Left ventricle myocardium inferior (tissue), 1 donor: ENCODE measurements around the gene FAM78B. TPM values are rescaled to one million over a fixed set of nuclear protein-coding genes. Genes with fewer than 3 reads are reported as not detected.

Source experiments
- DNase-seq: peaks from one replicate; pipeline ENCODE4 v3.0.0-alpha.2; 2020
- H3K27ac ChIP-seq: fragments of 200-600 bp; replicated peaks from 2 replicates; pipeline ENCODE4 v1.8.0; 2021
- H3K27me3 ChIP-seq: fragments of 200-600 bp; 2 replicates; pipeline ENCODE4 v1.8.0; 2021; ENCODE audit warnings: low read depth
- H3K36me3 ChIP-seq: fragments of 200-600 bp; 2 replicates; pipeline ENCODE4 v1.8.0; 2021
- H3K4me1 ChIP-seq: fragments of 200-600 bp; 2 replicates; pipeline ENCODE4 v1.8.0; 2021
- H3K4me3 ChIP-seq: fragments of 200-600 bp; 2 replicates; pipeline ENCODE4 v1.8.0; 2021; ENCODE audit warnings: mild to moderate bottlenecking, moderate library complexity
- H3K9me3 ChIP-seq: fragments of 200-600 bp; replicated peaks from 2 replicates; pipeline ENCODE4 v1.8.0; 2021
- intact Hi-C: fragments of 100-400 bp; cut with micrococcal nuclease; formaldehyde crosslinking; loops from one replicate; pipeline ENCODE4 v1.11.0; 2022
- total RNA-seq: library from RNA; stranded (reverse); fragmentation: NEBNext Ultra II Directional; extraction: Animal tissue kit (Norgen Biotek cat#: 25700); gene quantifications from one replicate; pipeline ENCODE4 v1.2.1, GENCODE V29; 2021
- TF ChIP-seq, protein P1 (sequence below): fragments of 200-600 bp; IDR thresholded peaks from 2 replicates; pipeline ENCODE4 v1.8.0; 2021; ENCODE audit warnings: antibody characterized with exemption, mild to moderate bottlenecking, borderline replicate concordance
- donor health status: DM: no; HTN: yes; CAD: no; lungs with severe emphysema.

Gene FAM78B
- total RNA-seq, 1 donor from 2014 or later: 4.5 TPM

DNA sequence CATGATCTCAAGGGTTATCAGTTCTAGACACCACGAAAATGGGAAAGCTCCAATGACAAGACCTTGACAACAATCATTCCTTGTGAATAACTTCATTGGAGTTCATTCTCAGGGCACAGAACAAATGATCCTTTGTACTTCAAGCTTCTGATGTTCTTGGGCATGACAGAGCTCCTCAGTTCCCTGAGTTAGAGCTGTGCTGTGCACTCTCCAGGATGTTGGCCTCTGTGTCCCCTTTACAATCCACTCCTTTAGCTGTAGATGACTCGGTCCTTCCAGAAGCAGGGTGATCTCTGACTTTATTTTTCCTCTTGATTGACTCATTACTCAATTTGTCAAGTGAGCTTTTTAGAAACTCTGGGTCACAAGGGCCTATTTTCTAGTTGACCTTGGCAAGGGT is 3.9 kb upstream of the FAM78B start:
- no peak for DNase-seq
- intact Hi-C loops: no loop called here
- peaks cover 23% of the 10 kb centered on the region for H3K4me1 ChIP-seq
- H3K4me3 ChIP-seq: no peak overlapping the region
- no peaks in the 10 kb centered on the region for H3K36me3 ChIP-seq
- peaks cover 2% of the 10 kb centered on the region for H3K27me3 ChIP-seq
- no peak overlapping the region for H3K27ac ChIP-seq
- H3K9me3 ChIP-seq: no peaks in the 10 kb centered on the region
- TF ChIP-seq, protein P1, sequence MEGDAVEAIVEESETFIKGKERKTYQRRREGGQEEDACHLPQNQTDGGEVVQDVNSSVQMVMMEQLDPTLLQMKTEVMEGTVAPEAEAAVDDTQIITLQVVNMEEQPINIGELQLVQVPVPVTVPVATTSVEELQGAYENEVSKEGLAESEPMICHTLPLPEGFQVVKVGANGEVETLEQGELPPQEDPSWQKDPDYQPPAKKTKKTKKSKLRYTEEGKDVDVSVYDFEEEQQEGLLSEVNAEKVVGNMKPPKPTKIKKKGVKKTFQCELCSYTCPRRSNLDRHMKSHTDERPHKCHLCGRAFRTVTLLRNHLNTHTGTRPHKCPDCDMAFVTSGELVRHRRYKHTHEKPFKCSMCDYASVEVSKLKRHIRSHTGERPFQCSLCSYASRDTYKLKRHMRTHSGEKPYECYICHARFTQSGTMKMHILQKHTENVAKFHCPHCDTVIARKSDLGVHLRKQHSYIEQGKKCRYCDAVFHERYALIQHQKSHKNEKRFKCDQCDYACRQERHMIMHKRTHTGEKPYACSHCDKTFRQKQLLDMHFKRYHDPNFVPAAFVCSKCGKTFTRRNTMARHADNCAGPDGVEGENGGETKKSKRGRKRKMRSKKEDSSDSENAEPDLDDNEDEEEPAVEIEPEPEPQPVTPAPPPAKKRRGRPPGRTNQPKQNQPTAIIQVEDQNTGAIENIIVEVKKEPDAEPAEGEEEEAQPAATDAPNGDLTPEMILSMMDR: no peak

- Histone ChIP-seq H3K4me3 (no peak overlapping the region), H3K9me3 (no peaks in the 10 kb centered on the region), H3K27me3 (no peaks in the 10 kb centered on the region), H3K36me3 (no peaks in the 10 kb centered on the region), H3K4me1 (peaks cover 29% of the 10 kb centered on the region), H3K27ac (no peak overlapping the region)
- no peak for DNase-seq
- intact Hi-C loops: no loop called here
- TF ChIP-seq, protein P1: no peak
These were observed 3.3 kb upstream of the FAM78B start for GRCh38 chr1:166170075-166170474.

DNA sequence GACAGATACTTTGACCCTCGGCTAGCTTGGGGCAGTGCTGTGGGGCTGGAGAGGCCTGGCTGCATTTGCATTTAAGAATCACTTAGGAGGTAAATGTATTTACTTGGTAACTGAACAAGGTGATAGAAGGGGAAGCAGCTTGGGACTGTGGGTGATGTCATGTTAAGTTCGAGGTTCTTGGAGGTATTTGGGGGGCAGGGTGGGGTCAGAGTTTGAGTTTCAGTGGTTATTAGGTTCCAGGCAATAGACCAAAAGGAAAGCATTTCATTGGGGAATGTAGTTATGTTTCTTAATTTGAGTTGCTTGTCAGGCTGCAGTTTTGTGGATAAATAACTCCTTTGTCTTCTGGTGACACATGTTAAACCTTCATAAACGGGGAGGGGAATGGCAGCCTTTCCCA is 2.4 kb upstream of the FAM78B start:
- intact Hi-C loops: no loop called here
- TF ChIP-seq, protein P1: no peak
- DNase-seq: no peak
- H3K27ac ChIP-seq: no peak overlapping the region
- H3K4me1 ChIP-seq: peaks cover 32% of the 10 kb centered on the region
- no peaks in the 10 kb centered on the region for H3K9me3 ChIP-seq
- H3K27me3 ChIP-seq: no peaks in the 10 kb centered on the region
- no peaks in the 10 kb centered on the region for H3K36me3 ChIP-seq
- H3K4me3 ChIP-seq: no peak overlapping the region

DNA sequence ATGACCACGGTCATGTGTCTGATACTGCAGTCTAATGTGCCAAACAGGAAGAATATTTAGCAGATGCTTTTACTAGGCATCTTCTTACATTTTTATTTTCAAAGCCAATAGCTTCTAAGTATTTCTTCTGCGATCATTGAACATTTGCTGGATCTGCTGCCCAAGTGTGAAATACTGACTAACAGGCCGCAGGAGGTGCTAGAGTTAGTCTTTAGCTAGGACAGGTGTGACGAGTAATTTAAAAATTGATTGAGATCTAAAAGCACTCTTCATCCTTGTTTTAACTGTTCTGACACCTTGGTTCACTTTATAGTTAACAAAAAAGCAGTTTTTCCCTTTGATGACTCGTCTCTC is 748 bp upstream of the FAM78B start:
- Histone ChIP-seq H3K36me3 (no peaks in the 10 kb centered on the region), H3K4me1 (peaks cover 27% of the 10 kb centered on the region), H3K27ac (peak overlapping the region; percentile 85), H3K27me3 (no peaks in the 10 kb centered on the region), H3K4me3 (peak overlapping the region; percentile 76), H3K9me3 (no peaks in the 10 kb centered on the region)
- DNase-seq: no peak
- intact Hi-C loops: no loop called here
- TF ChIP-seq, protein P1: no peak

- no peak for DNase-seq
These were observed 488 bp downstream of the FAM78B start for GRCh38 chr1:166166329-166166697.

More at GRCh38 chr1:166166329-166166697, 488 bp downstream of the FAM78B start:
- Histone ChIP-seq H3K36me3 (no peaks in the 10 kb centered on the region), H3K27me3 (no peaks in the 10 kb centered on the region), H3K9me3 (no peaks in the 10 kb centered on the region), H3K4me3 (peak overlapping the region; percentile 76), H3K4me1 (peaks cover 27% of the 10 kb centered on the region), H3K27ac (peak overlapping the region; percentile 85)
- TF ChIP-seq, protein P1: no peak
- intact Hi-C loops: no loop called here
